ENCODE data around the gene FRY.

Gene FRY

DNA sequence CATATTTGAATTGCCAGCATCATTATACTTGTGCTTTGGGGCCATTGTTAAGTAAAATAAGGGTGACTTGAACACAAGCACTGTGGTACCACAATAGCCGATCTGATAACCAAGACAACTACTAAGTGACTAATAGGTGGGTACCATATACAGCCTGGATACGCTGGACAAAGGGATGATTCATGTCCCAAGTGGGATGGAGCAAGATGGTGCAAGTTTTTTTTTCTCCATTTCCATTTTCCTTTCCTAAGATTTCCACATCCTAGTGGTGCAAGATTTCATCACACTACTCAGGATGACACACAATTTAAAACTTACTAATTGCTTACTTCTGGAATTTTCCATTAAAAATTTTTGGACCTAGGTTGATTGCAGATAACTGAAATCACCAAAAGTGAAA is 298.9 kb downstream of the FRY start:
- Histone ChIP-seq H3K27me3 (ENCODE audit: control insufficient read depth, insufficient read depth, low read length) (no peaks in the 10 kb centered on the region), H3K9me3 (ENCODE audit: control insufficient read depth, insufficient read depth, low read length) (no peaks in the 10 kb centered on the region), H3K36me3 (ENCODE audit: control insufficient read depth, insufficient read depth, low read length) (no peaks in the 10 kb centered on the region; the same call in 1 of the 2 replicates), H3K4me3 (ENCODE audit: low read length) (no peak overlapping the region), H3K27ac (ENCODE audit: low read length) (no peak overlapping the region), H3K4me1 (ENCODE audit: control insufficient read depth, insufficient read depth, low read length) (no peaks in the 10 kb centered on the region)
- DNase-seq (ENCODE audit: low read depth, low spot score) = no peak
- no CpG with 5 or more reads among the region's 2 CpGs for WGBS (ENCODE audit: insufficient coverage, insufficient read length)

GRCh38 chr13:32334671-32335070 is 303.1 kb downstream of the FRY start:
- H3K9me3 ChIP-seq (ENCODE audit: control insufficient read depth, insufficient read depth, low read length) = no peaks in the 10 kb centered on the region
- no CpG with 5 or more reads among the region's 2 CpGs for WGBS (ENCODE audit: insufficient coverage, insufficient read length)
- H3K36me3 ChIP-seq (ENCODE audit: control insufficient read depth, insufficient read depth, low read length) = no peaks in the 10 kb centered on the region; the same call in 1 of the 2 replicates
- no peak overlapping the region for H3K4me3 ChIP-seq (ENCODE audit: low read length)
- DNase-seq (ENCODE audit: low read depth, low spot score) = no peak
- no peaks in the 10 kb centered on the region for H3K4me1 ChIP-seq (ENCODE audit: control insufficient read depth, insufficient read depth, low read length)
- no peak overlapping the region for H3K27ac ChIP-seq (ENCODE audit: low read length)
- H3K27me3 ChIP-seq (ENCODE audit: control insufficient read depth, insufficient read depth, low read length) = no peaks in the 10 kb centered on the region

- H3K4me1 ChIP-seq (ENCODE audit: control insufficient read depth, insufficient read depth, low read length) = no peaks in the 10 kb centered on the region
- no peaks in the 10 kb centered on the region for H3K27me3 ChIP-seq (ENCODE audit: control insufficient read depth, insufficient read depth, low read length)
- no peak for DNase-seq (ENCODE audit: low read depth, low spot score)
- no peak overlapping the region for H3K4me3 ChIP-seq (ENCODE audit: low read length)
- H3K9me3 ChIP-seq (ENCODE audit: control insufficient read depth, insufficient read depth, low read length) = no peaks in the 10 kb centered on the region
- H3K27ac ChIP-seq (ENCODE audit: low read length) = no peak overlapping the region
- WGBS (ENCODE audit: insufficient coverage, insufficient read length) = no CpG with 5 or more reads among the region's 3 CpGs
- no peaks in the 10 kb centered on the region for H3K36me3 ChIP-seq (ENCODE audit: control insufficient read depth, insufficient read depth, low read length)
These were observed 309.3 kb downstream of the FRY start for GRCh38 chr13:32340914-32341313.

DNA sequence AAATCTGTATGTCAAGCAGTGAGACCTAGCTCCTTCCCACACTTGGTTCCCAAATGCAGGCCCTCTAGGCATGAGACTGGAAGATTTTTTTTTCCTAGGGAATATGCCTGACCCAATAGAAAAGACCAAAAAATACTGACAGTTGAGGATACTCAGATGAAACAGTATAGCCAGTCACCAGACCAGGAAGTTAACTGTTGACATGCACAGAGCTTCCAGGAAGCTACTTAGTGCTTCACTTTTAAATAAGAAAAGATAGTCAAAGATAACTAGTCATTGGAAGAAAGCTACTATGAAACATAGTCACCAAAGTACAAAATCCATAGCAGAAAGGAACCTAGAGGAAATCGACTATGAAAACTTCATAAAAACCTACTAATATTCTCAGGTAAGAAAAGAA is 316.1 kb downstream of the FRY start:
- no CpG with 5 or more reads among the region's 1 CpG for WGBS (ENCODE audit: insufficient coverage, insufficient read length)
- no peaks in the 10 kb centered on the region for H3K9me3 ChIP-seq (ENCODE audit: control insufficient read depth, insufficient read depth, low read length)
- no peak for DNase-seq (ENCODE audit: low read depth, low spot score)
- H3K36me3 ChIP-seq (ENCODE audit: control insufficient read depth, insufficient read depth, low read length) = no peaks in the 10 kb centered on the region
- H3K27me3 ChIP-seq (ENCODE audit: control insufficient read depth, insufficient read depth, low read length) = no peaks in the 10 kb centered on the region
- no peak overlapping the region for H3K4me3 ChIP-seq (ENCODE audit: low read length)
- no peak overlapping the region for H3K27ac ChIP-seq (ENCODE audit: low read length)
- H3K4me1 ChIP-seq (ENCODE audit: control insufficient read depth, insufficient read depth, low read length) = no peaks in the 10 kb centered on the region
